Measurements from ENCODE around the gene UPK1B. TPM values are rescaled to one million over a fixed set of nuclear protein-coding genes. Genes with fewer than 3 reads are reported as not detected.

Gene UPK1B
- total and polyA plus RNA-seq, 4 donors = 0.08 to 0.23 (median 0.14) TPM

DNA sequence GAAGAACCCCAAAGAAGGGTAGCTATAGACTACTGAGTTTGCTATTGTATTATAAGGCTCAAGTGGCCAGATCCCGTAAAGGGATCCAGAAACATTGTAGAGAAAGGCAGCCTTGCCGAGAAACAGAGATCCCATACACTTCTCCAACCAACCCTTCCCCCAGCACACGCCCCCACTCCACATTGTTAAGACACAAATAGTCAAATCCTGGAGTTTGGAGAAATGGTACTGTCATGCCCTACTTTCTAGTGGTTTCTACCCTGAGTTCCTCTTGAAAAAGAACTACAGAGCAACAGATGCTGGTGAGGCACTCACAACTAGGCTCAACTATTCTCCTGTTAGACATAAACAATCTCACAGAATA, 34.1 kb downstream of the UPK1B start:
- no peak for DNase-seq (ENCODE audit: low spot score)
- TF ChIP-seq GABPA (IDR thresholded peaks at IDR 0.05 in 1 of 2, conservative IDR thresholded peaks at IDR 0.05 in 1 of 2) (no peak), NR2F2 (IDR thresholded peaks at IDR 0.05) (no peak), JUND (IDR thresholded peaks at IDR 0.05) (no peak), HNF4G (IDR thresholded peaks at IDR 0.05) (no peak), TAF1 (conservative IDR thresholded peaks at IDR 0.05) (no peak), YY1 (IDR thresholded peaks at IDR 0.05) (no peak)
- TF ChIP-seq, protein P1, sequence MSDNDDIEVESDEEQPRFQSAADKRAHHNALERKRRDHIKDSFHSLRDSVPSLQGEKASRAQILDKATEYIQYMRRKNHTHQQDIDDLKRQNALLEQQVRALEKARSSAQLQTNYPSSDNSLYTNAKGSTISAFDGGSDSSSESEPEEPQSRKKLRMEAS (IDR thresholded peaks at IDR 0.05) = no peak
- TF ChIP-seq, protein P2, sequence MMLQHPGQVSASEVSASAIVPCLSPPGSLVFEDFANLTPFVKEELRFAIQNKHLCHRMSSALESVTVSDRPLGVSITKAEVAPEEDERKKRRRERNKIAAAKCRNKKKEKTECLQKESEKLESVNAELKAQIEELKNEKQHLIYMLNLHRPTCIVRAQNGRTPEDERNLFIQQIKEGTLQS (IDR thresholded peaks at IDR 0.05) = no peak
- TF ChIP-seq, protein P3, sequence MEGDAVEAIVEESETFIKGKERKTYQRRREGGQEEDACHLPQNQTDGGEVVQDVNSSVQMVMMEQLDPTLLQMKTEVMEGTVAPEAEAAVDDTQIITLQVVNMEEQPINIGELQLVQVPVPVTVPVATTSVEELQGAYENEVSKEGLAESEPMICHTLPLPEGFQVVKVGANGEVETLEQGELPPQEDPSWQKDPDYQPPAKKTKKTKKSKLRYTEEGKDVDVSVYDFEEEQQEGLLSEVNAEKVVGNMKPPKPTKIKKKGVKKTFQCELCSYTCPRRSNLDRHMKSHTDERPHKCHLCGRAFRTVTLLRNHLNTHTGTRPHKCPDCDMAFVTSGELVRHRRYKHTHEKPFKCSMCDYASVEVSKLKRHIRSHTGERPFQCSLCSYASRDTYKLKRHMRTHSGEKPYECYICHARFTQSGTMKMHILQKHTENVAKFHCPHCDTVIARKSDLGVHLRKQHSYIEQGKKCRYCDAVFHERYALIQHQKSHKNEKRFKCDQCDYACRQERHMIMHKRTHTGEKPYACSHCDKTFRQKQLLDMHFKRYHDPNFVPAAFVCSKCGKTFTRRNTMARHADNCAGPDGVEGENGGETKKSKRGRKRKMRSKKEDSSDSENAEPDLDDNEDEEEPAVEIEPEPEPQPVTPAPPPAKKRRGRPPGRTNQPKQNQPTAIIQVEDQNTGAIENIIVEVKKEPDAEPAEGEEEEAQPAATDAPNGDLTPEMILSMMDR (IDR thresholded peaks at IDR 0.05; ENCODE audit: low read depth, low read length, missing input control) = no peak
- H3K4me3 ChIP-seq (ENCODE audit: low read depth in 1 of 3, low read length in 3 of 3) = no peak overlapping the region
- H3K27ac ChIP-seq (ENCODE audit: low read depth in 1 of 2, low read length in 2 of 2) = no peak overlapping the region
- H3K9ac ChIP-seq (ENCODE audit: low read depth in 1 of 2, low read length in 2 of 2) = no peak overlapping the region
- no peaks in the 10 kb centered on the region for H3K27me3 ChIP-seq (ENCODE audit: control insufficient read depth in 4 of 4, insufficient read depth in 4 of 4, low read length in 3 of 4)
- WGBS = 75% methylated on average over 3 of the region's 3 CpGs
- no peaks in the 10 kb centered on the region for H3K9me3 ChIP-seq (ENCODE audit: control insufficient read depth in 4 of 4, low read length in 3 of 4)
- H3K36me3 ChIP-seq (ENCODE audit: control insufficient read depth in 4 of 4, insufficient read depth in 3 of 4, low read depth in 1 of 4, low read length in 3 of 4) = peaks cover 0 to 21% (median 14%) of the 10 kb centered on the region in 4 donors
- H3K4me1 ChIP-seq (ENCODE audit: control insufficient read depth in 4 of 4, insufficient read depth in 4 of 4, low read length in 3 of 4) = no peaks in the 10 kb centered on the region

DNA sequence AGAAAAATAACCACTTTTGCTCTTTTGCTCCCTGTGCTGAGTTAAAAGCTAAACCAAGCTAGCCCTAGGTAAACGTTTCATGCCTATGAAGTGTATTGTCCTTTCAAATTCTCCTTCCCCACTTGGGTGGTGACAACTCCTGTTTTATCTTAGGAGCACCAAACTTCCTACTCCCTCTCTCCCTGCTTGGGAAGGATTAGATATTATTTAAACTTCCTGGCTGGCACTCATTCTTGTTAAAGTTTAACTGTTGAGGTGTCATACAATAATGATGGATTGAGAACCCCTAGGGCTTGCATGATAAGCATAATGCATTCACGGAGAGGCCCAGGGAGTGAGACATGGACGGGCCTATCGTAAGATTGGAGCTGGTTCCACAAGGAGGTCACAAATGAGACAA, 37.8 kb downstream of the UPK1B start:
- TF ChIP-seq HNF4G (IDR thresholded peaks at IDR 0.05) = no peak
- TF ChIP-seq FOXA1 (IDR thresholded peaks at IDR 0.05) = no peak
- no peak for TF ChIP-seq RAD21 (IDR thresholded peaks at IDR 0.05)
- TF ChIP-seq GABPA (IDR thresholded peaks at IDR 0.05 in 1 of 2, conservative IDR thresholded peaks at IDR 0.05 in 1 of 2) = no peak
- TF ChIP-seq, protein P4, sequence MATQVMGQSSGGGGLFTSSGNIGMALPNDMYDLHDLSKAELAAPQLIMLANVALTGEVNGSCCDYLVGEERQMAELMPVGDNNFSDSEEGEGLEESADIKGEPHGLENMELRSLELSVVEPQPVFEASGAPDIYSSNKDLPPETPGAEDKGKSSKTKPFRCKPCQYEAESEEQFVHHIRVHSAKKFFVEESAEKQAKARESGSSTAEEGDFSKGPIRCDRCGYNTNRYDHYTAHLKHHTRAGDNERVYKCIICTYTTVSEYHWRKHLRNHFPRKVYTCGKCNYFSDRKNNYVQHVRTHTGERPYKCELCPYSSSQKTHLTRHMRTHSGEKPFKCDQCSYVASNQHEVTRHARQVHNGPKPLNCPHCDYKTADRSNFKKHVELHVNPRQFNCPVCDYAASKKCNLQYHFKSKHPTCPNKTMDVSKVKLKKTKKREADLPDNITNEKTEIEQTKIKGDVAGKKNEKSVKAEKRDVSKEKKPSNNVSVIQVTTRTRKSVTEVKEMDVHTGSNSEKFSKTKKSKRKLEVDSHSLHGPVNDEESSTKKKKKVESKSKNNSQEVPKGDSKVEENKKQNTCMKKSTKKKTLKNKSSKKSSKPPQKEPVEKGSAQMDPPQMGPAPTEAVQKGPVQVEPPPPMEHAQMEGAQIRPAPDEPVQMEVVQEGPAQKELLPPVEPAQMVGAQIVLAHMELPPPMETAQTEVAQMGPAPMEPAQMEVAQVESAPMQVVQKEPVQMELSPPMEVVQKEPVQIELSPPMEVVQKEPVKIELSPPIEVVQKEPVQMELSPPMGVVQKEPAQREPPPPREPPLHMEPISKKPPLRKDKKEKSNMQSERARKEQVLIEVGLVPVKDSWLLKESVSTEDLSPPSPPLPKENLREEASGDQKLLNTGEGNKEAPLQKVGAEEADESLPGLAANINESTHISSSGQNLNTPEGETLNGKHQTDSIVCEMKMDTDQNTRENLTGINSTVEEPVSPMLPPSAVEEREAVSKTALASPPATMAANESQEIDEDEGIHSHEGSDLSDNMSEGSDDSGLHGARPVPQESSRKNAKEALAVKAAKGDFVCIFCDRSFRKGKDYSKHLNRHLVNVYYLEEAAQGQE (IDR thresholded peaks at IDR 0.05) = no peak
- Histone ChIP-seq H3K4me3 (ENCODE audit: low read depth in 1 of 3, low read length in 3 of 3) (no peak overlapping the region), H3K27me3 (ENCODE audit: control insufficient read depth in 4 of 4, insufficient read depth in 4 of 4, low read length in 3 of 4) (no peaks in the 10 kb centered on the region), H3K27ac (ENCODE audit: low read depth in 1 of 2, low read length in 2 of 2) (no peak overlapping the region), H3K36me3 (ENCODE audit: control insufficient read depth in 4 of 4, insufficient read depth in 3 of 4, low read depth in 1 of 4, low read length in 3 of 4) (peaks cover 5 to 52% (median 40%) of the 10 kb centered on the region in 4 donors), H3K4me1 (ENCODE audit: control insufficient read depth in 4 of 4, insufficient read depth in 4 of 4, low read length in 3 of 4) (no peaks in the 10 kb centered on the region), H3K9ac (ENCODE audit: low read depth in 1 of 2, low read length in 2 of 2) (no peak overlapping the region), H3K9me3 (ENCODE audit: control insufficient read depth in 4 of 4, low read length in 3 of 4) (no peaks in the 10 kb centered on the region)
- DNase-seq (ENCODE audit: low spot score) = no peak
- 58% methylated on average over 4 of the region's 4 CpGs for WGBS

DNA sequence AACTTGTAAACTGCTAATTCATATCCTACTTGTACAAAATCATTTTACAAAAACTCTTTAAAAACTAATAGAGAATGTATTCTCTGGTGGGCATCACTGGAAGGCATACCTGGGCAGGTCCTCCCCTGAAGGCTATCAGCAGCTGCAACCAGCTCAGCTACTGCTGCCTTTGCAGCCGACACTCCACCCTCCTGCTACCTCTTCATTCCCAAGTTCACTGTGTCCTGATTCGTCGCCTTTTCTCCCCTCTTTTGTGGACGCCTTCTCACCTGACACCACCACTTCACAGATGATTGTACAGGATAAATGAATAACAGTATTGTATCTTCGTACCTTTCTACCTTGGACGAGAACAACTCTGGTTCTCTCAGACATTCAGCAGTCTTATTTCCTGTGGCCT, 38.4 kb downstream of the UPK1B start:
- Histone ChIP-seq H3K9me3 (ENCODE audit: control insufficient read depth in 4 of 4, low read length in 3 of 4) (no peaks in the 10 kb centered on the region), H3K9ac (ENCODE audit: low read depth in 1 of 2, low read length in 2 of 2) (no peak overlapping the region), H3K36me3 (ENCODE audit: control insufficient read depth in 4 of 4, insufficient read depth in 3 of 4, low read depth in 1 of 4, low read length in 3 of 4) (peaks cover 5 to 57% (median 40%) of the 10 kb centered on the region in 4 donors), H3K4me3 (ENCODE audit: low read depth in 1 of 3, low read length in 3 of 3) (no peak overlapping the region), H3K27ac (ENCODE audit: low read depth in 1 of 2, low read length in 2 of 2) (no peak overlapping the region), H3K27me3 (ENCODE audit: control insufficient read depth in 4 of 4, insufficient read depth in 4 of 4, low read length in 3 of 4) (no peaks in the 10 kb centered on the region), H3K4me1 (ENCODE audit: control insufficient read depth in 4 of 4, insufficient read depth in 4 of 4, low read length in 3 of 4) (no peaks in the 10 kb centered on the region)
- 94% methylated on average over 6 of the region's 6 CpGs for WGBS
- DNase-seq (ENCODE audit: low spot score) = no peak
- TF ChIP-seq, protein P1 (IDR thresholded peaks at IDR 0.05) = no peak
- TF ChIP-seq JUND (IDR thresholded peaks at IDR 0.05) (no peak), HNF4A (conservative IDR thresholded peaks at IDR 0.05) (no peak), FOXA2 (IDR thresholded peaks at IDR 0.05) (no peak), SP1 (IDR thresholded peaks at IDR 0.05) (no peak), FOXA1 (IDR thresholded peaks at IDR 0.05) (no peak), TAF1 (conservative IDR thresholded peaks at IDR 0.05) (no peak), YY1 (IDR thresholded peaks at IDR 0.05) (no peak)
- TF ChIP-seq, protein P5, sequence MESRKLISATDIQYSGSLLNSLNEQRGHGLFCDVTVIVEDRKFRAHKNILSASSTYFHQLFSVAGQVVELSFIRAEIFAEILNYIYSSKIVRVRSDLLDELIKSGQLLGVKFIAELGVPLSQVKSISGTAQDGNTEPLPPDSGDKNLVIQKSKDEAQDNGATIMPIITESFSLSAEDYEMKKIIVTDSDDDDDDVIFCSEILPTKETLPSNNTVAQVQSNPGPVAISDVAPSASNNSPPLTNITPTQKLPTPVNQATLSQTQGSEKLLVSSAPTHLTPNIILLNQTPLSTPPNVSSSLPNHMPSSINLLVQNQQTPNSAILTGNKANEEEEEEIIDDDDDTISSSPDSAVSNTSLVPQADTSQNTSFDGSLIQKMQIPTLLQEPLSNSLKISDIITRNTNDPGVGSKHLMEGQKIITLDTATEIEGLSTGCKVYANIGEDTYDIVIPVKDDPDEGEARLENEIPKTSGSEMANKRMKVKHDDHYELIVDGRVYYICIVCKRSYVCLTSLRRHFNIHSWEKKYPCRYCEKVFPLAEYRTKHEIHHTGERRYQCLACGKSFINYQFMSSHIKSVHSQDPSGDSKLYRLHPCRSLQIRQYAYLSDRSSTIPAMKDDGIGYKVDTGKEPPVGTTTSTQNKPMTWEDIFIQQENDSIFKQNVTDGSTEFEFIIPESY (IDR thresholded peaks at IDR 0.05) = no peak
- TF ChIP-seq, protein P2 (IDR thresholded peaks at IDR 0.05) = no peak
